GM23338 (cell line): ENCODE measurements around the gene NPFF. TPM values are rescaled to one million over a fixed set of nuclear protein-coding genes. Genes with fewer than 3 reads are reported as not detected.

Experiments used
- ATAC-seq: fragments of 200-7000 bp; cut with Tn5 transposase; 3 replicates; pipeline ENCODE4 v1.9.1; 2020
- DNase-seq: peaks from one replicate; pipeline ENCODE4 v3.0.0-alpha.2; 2015; ENCODE audit warnings: low spot score
- H2AFZ ChIP-seq: fragments of 200-600 bp; sonication (generic); 2 replicates; pipeline ENCODE4 v1.8.0; 2016; ENCODE audit warnings: antibody characterized with exemption, mild to moderate bottlenecking, moderate library complexity
- H3F3A ChIP-seq: fragments of 200-600 bp; sonication (generic); replicated peaks from 2 replicates; pipeline ENCODE4 v1.8.0; 2017; ENCODE audit warnings: antibody characterized with exemption, mixed run types, low read depth
- H3K27ac ChIP-seq: fragments of 200-600 bp; sonication (generic); 2 replicates; pipeline ENCODE4 v1.6.1; 2016; ENCODE audit warnings: low read depth
- H3K27me3 ChIP-seq: fragments of 200-600 bp; sonication (generic); 2 replicates; pipeline ENCODE4 v1.8.0; 2016; ENCODE audit warnings: mild to moderate bottlenecking, mixed run types, moderate library complexity; ENCODE audit not compliant: insufficient read depth
- H3K36me3 ChIP-seq: fragments of 200-600 bp; sonication (generic); 2 replicates; pipeline ENCODE4 v1.8.0; 2016; ENCODE audit warnings: mild to moderate bottlenecking; ENCODE audit not compliant: insufficient read depth
- H3K4me1 ChIP-seq: fragments of 200-600 bp; sonication (generic); 2 replicates; pipeline ENCODE4 v1.8.0; 2016; ENCODE audit warnings: mild to moderate bottlenecking, moderate library complexity; ENCODE audit not compliant: insufficient read depth
- H3K4me2 ChIP-seq: fragments of 200-600 bp; sonication (generic); 2 replicates; pipeline ENCODE4 v1.7.1; 2017; ENCODE audit warnings: mixed run types
- H3K4me3 ChIP-seq: fragments of 200-600 bp; sonication (generic); 2 replicates; pipeline ENCODE4 v1.6.1; 2016; ENCODE audit warnings: mixed run types
- H3K79me2 ChIP-seq: fragments of 200-600 bp; sonication (generic); replicated peaks from 2 replicates; pipeline ENCODE4 v1.8.0; 2017; ENCODE audit warnings: mild to moderate bottlenecking; ENCODE audit not compliant: insufficient read depth
- H3K9me2 ChIP-seq: fragments of 200-600 bp; sonication (generic); 2 replicates; pipeline ENCODE4 v1.8.0; 2017; ENCODE audit not compliant: insufficient read depth
- H4K20me1 ChIP-seq: fragments of 200-600 bp; sonication (generic); replicated peaks from 2 replicates; pipeline ENCODE4 v1.8.0; 2017; ENCODE audit warnings: mild to moderate bottlenecking; ENCODE audit not compliant: insufficient read depth
- H3K27ac Mint-ChIP-seq: 2 replicates; pipeline ENCODE4 v1.8.0; 2020; ENCODE audit warnings: inconsistent platforms, mild to moderate bottlenecking, moderate library complexity, mixed read lengths
- H3K27me3 Mint-ChIP-seq: 3 replicates; pipeline ENCODE4 v1.8.0; 2022; ENCODE audit warnings: low read depth, mild to moderate bottlenecking, moderate library complexity, mixed read lengths, inconsistent platforms; ENCODE audit not compliant: insufficient read depth, poor library complexity
- H3K36me3 Mint-ChIP-seq: 3 replicates; pipeline ENCODE4 v1.8.0; 2021; ENCODE audit warnings: low read depth, mild to moderate bottlenecking, inconsistent platforms, moderate library complexity, mixed read lengths
- H3K4me1 Mint-ChIP-seq: 3 replicates; pipeline ENCODE4 v1.8.0; 2020; ENCODE audit warnings: mild to moderate bottlenecking, inconsistent platforms, mixed read lengths
- H3K4me3 Mint-ChIP-seq: 3 replicates; pipeline ENCODE4 v1.8.0; 2021; ENCODE audit warnings: moderate library complexity, mild to moderate bottlenecking, inconsistent platforms, mixed read lengths
- H3K9me3 Mint-ChIP-seq: 3 replicates; pipeline ENCODE4 v1.8.0; 2020; ENCODE audit warnings: moderate library complexity, mild to moderate bottlenecking, inconsistent platforms, mixed read lengths
- CREB1 ChIP-seq: fragments of 250-450 bp; sonication (Bioruptor Pico); IDR thresholded peaks from 2 replicates; pipeline ENCODE4 v1.5.0; 2020; ENCODE audit warnings: low read depth, mild to moderate bottlenecking, moderate library complexity
- CTCF ChIP-seq, 2 experiments: fragments of 200-600 bp in 1 of 2; sonication (generic) in 1 of 2; conservative IDR thresholded peaks; 2 replicates each; pipeline versions ENCODE4 v1.5.1 to v1.6.1; 2016 to 2017; ENCODE audit warnings: antibody characterized with exemption in 2 of 2, low read depth in 2 of 2, mild to moderate bottlenecking in 2 of 2, moderate library complexity in 1 of 2
- ETS1 ChIP-seq: IDR thresholded peaks from 2 replicates; pipeline ENCODE4 v1.6.1; 2016; ENCODE audit warnings: antibody characterized with exemption
- EZH2 ChIP-seq: fragments of 200-600 bp; sonication (generic); IDR thresholded peaks from one replicate; pipeline ENCODE4 v1.8.0; 2017; ENCODE audit warnings: antibody characterized with exemption, mild to moderate bottlenecking, low read depth; ENCODE audit not compliant: unreplicated experiment
- EZH2phosphoT487 ChIP-seq: fragments of 200-600 bp; sonication (generic); IDR thresholded peaks from one replicate; pipeline ENCODE4 v1.8.1; 2018; ENCODE audit warnings: antibody characterized with exemption; ENCODE audit not compliant: unreplicated experiment
- JUNB ChIP-seq: IDR thresholded peaks from one replicate; pipeline ENCODE4 v1.6.1; 2016; ENCODE audit warnings: antibody characterized with exemption; ENCODE audit not compliant: unreplicated experiment
- NANOG ChIP-seq: IDR thresholded peaks from 2 replicates; pipeline ENCODE4 v1.6.1; 2016; ENCODE audit warnings: antibody characterized with exemption, borderline replicate concordance
- POLR2AphosphoS5 ChIP-seq: IDR thresholded peaks from 2 replicates; pipeline ENCODE4 v1.6.1; 2016; ENCODE audit warnings: antibody characterized with exemption, low read depth
- REST ChIP-seq: IDR thresholded peaks from one replicate; pipeline ENCODE4 v1.6.1; 2018; ENCODE audit warnings: antibody characterized with exemption; ENCODE audit not compliant: unreplicated experiment
- STAT1 ChIP-seq: IDR thresholded peaks from one replicate; pipeline ENCODE4 v1.6.1; 2016; ENCODE audit warnings: antibody characterized with exemption; ENCODE audit not compliant: unreplicated experiment
- ZNF114 ChIP-seq: fragments of 250-450 bp; sonication (Bioruptor Pico); IDR thresholded peaks from 2 replicates; pipeline ENCODE4 v1.5.0; 2020; ENCODE audit warnings: mild to moderate bottlenecking, moderate library complexity
- ZNF331 ChIP-seq: fragments of 250-450 bp; sonication (Bioruptor Pico); IDR thresholded peaks from 2 replicates; pipeline ENCODE4 v1.5.0; 2020; ENCODE audit warnings: low read depth, mild to moderate bottlenecking, moderate library complexity
- ZNF462 ChIP-seq: fragments of 250-450 bp; sonication (Bioruptor Pico); IDR thresholded peaks from 2 replicates; pipeline ENCODE4 v1.5.0; 2020; ENCODE audit warnings: mild to moderate bottlenecking, moderate library complexity
- polyA plus RNA-seq: library from polyadenylated mRNA; unstranded; fragments of >200 nt; fragmentation: Nextera tagmentation; extraction: Ambion mirVana; gene quantifications from 2 replicates; pipeline ENCODE4 v1.2.1, GENCODE V29; 2016
- total RNA-seq: library from RNA; depleted of rRNA; stranded (reverse); fragments of >200 nt; shearing (Covaris generic); gene quantifications from 2 replicates; pipeline ENCODE4 v1.2.3, GENCODE V29; 2014

NPFF gene
- total and polyA plus RNA-seq, 2 experiments from 2014 or later = 0.69 to 0.71 TPM

GRCh38 chr12:53467082-53467481 is 40.2 kb downstream of the NPFF start (continued):
- TF ChIP-seq ZNF462 (no peak), EZH2 (no peak), JUNB (no peak), REST (no peak)

GRCh38 chr12:53466640-53467039 is 40.6 kb downstream of the NPFF start:
- DNase-seq (no peak), ATAC-seq (no peak)
- no peak overlapping the region for H3K27ac Mint-ChIP-seq
- H3K27ac ChIP-seq = peak overlapping the region; percentile 24; the same call in 1 of the 2 replicates
- H3K4me1 Mint-ChIP-seq = peaks cover 37% of the 10 kb centered on the region
- no peak overlapping the region for H3K4me2 ChIP-seq
- no peaks in the 10 kb centered on the region for H3K27me3 Mint-ChIP-seq
- peaks cover 11% of the 10 kb centered on the region; the same call in 1 of the 2 replicates for H3K4me1 ChIP-seq
- no peak overlapping the region for H2AFZ ChIP-seq
- no peaks in the 10 kb centered on the region for H3K9me2 ChIP-seq
- peaks cover 85% of the 10 kb centered on the region for H4K20me1 ChIP-seq
- H3K27me3 ChIP-seq = no peaks in the 10 kb centered on the region
- H3K36me3 ChIP-seq = peaks cover 93% of the 10 kb centered on the region
- no peak overlapping the region for H3K4me3 ChIP-seq
- peaks cover 79% of the 10 kb centered on the region for H3K79me2 ChIP-seq
- H3K36me3 Mint-ChIP-seq = peaks cover 100% of the 10 kb centered on the region
- H3K9me3 Mint-ChIP-seq = no peaks in the 10 kb centered on the region
- H3K4me3 Mint-ChIP-seq = no peak overlapping the region
- peaks cover 63% of the 10 kb centered on the region for H3F3A ChIP-seq
- no peak for TF ChIP-seq ETS1
- no peak for TF ChIP-seq POLR2AphosphoS5
- TF ChIP-seq JUNB = no peak
- TF ChIP-seq ZNF331 (CRISPR knock-in tag) = no peak
- no peak for TF ChIP-seq CTCF (conservative IDR thresholded peaks at IDR 0.05; ENCODE audit: low read depth in 2 of 2)
- TF ChIP-seq CREB1 = no peak
- no peak for TF ChIP-seq ZNF114 (CRISPR knock-in tag)
- TF ChIP-seq NANOG = no peak
- no peak for TF ChIP-seq STAT1
- no peak for TF ChIP-seq EZH2phosphoT487
